ENCODE data around the gene CNTNAP5.

GRCh38 chr2:124066776-124067175 is 41.7 kb downstream of the CNTNAP5 start:
- TF ChIP-seq CTCF (IDR thresholded peaks at IDR 0.05; ENCODE audit: control extremely low read depth in 1 of 3, insufficient read depth in 1 of 3, low read depth in 1 of 3, low read length in 3 of 3) (no peak), JUND (IDR thresholded peaks at IDR 0.05; ENCODE audit: low read length) (no peak), PHF8 (conservative IDR thresholded peaks at IDR 0.05; ENCODE audit: low read depth, low read length) (no peak), EZH2 (IDR thresholded peaks at IDR 0.05; ENCODE audit: low read depth, low read length, severe bottlenecking) (no peak), POLR2AphosphoS5 (IDR thresholded peaks at IDR 0.05; ENCODE audit: low read depth, low read length) (no peak), SP1 (IDR thresholded peaks at IDR 0.05; ENCODE audit: low read depth, low read length) (no peak), EP300 (IDR thresholded peaks at IDR 0.05; ENCODE audit: borderline replicate concordance in 1 of 2, low read depth in 2 of 2, low read length in 2 of 2) (no peak), CHD2 (IDR thresholded peaks at IDR 0.05; ENCODE audit: low read length) (no peak), JUN (IDR thresholded peaks at IDR 0.05; ENCODE audit: low read depth, low read length) (no peak), RFX5 (IDR thresholded peaks at IDR 0.05; ENCODE audit: borderline replicate concordance, low read depth, low read length) (no peak)

Data from H1 (cell line).